OCI-LY7 (cell line): ENCODE data around the gene GAN.

ENCODE experiments used
- EZH2phosphoT487 ChIP-seq: fragments of 200-600 bp; sonication (generic); IDR thresholded peaks from 2 replicates; pipeline ENCODE4 v1.6.1; 2018; ENCODE audit warnings: low read depth, borderline replicate concordance, mild to moderate bottlenecking, mixed run types, antibody characterized with exemption, low read length, moderate library complexity, mixed read lengths
- TF ChIP-seq, protein P1 (sequence below): fragments of 200-600 bp; sonication (generic); conservative IDR thresholded peaks from 2 replicates; pipeline ENCODE4 v1.5.1; 2014; ENCODE audit warnings: mild to moderate bottlenecking, antibody characterized with exemption, low read length, moderate library complexity, mixed read lengths

DNA sequence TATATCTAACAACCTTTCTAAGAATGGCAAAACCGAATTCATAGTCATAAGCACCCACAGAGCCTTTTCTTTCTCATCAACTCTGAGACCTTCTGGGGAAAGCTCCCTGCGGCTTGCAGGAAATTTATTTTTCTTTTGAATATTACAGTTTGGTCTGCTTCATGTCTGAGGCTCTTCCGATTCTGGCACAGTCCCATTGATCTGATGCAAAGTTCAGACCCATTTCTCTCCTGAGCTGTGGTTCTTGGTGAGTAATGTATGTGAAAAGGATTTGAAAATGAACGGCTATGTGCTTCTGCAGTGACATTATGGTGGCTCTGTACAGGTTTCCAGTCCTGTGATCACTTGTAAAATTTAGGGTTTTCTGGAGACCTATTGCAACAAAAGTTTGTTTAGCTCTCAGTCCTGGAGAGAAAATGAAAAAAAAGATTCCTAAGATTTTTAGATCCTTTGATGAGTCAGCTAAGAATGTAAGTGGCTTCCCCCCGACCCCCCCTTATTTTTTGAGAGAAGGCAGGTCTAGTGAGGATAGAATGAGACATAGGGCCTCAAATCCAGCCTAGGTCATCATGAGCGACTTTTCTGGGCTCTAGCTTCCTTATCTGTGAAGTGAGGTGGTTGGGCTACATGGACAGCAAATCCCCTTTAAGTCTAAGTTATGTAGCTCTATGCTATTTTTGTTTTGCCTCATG, 4.6 kb downstream of the GAN start:
- TF ChIP-seq, protein P1, sequence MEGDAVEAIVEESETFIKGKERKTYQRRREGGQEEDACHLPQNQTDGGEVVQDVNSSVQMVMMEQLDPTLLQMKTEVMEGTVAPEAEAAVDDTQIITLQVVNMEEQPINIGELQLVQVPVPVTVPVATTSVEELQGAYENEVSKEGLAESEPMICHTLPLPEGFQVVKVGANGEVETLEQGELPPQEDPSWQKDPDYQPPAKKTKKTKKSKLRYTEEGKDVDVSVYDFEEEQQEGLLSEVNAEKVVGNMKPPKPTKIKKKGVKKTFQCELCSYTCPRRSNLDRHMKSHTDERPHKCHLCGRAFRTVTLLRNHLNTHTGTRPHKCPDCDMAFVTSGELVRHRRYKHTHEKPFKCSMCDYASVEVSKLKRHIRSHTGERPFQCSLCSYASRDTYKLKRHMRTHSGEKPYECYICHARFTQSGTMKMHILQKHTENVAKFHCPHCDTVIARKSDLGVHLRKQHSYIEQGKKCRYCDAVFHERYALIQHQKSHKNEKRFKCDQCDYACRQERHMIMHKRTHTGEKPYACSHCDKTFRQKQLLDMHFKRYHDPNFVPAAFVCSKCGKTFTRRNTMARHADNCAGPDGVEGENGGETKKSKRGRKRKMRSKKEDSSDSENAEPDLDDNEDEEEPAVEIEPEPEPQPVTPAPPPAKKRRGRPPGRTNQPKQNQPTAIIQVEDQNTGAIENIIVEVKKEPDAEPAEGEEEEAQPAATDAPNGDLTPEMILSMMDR = no peak
- no peak for TF ChIP-seq EZH2phosphoT487
